Activated CD8-positive, alpha-beta T cell treated with anti-CD3 and anti-CD28 coated beads for 36 hours (primary cell): ENCODE measurements around the gene ZDHHC18. TPM values are rescaled to one million over a fixed set of nuclear protein-coding genes. Genes with fewer than 3 reads are reported as not detected.

Experiments used
- ATAC-seq: fragments of 200-7000 bp; cut with Tn5 transposase; one replicate; pipeline ENCODE4 v1.10.0; 2021; ENCODE audit warnings: mild to moderate bottlenecking, moderate library complexity
- CTCF ChIA-PET: fragments of 350-600 bp; sonication (Branson Sonifier 250); formaldehyde crosslinking; loops from one replicate; lab custom pipeline; 2021; ENCODE audit warnings: antibody characterized with exemption; lab: Charles Lee
- POLR2A ChIA-PET: fragments of 350-600 bp; sonication (Branson Sonifier 250); formaldehyde crosslinking; loops from one replicate; lab custom pipeline; 2021; ENCODE audit warnings: antibody characterized with exemption; lab: Charles Lee
- DNase-seq: peaks from one replicate; pipeline ENCODE4 v3.0.0-alpha.2; 2020
- H3K27ac Mint-ChIP-seq: one replicate; pipeline ENCODE4 v1.8.0; 2021; ENCODE audit warnings: mild to moderate bottlenecking, mixed read lengths
- H3K27me3 Mint-ChIP-seq: one replicate; pipeline ENCODE4 v1.8.0; 2021; ENCODE audit warnings: mixed read lengths
- H3K36me3 Mint-ChIP-seq: one replicate; pipeline ENCODE4 v1.8.0; 2021; ENCODE audit warnings: low read depth, mixed read lengths
- H3K4me1 Mint-ChIP-seq: one replicate; pipeline ENCODE4 v1.8.0; 2021; ENCODE audit warnings: low read depth, mixed read lengths
- H3K4me3 Mint-ChIP-seq: one replicate; pipeline ENCODE4 v1.8.0; 2021; ENCODE audit warnings: mild to moderate bottlenecking, moderate library complexity, mixed read lengths
- H3K9me3 Mint-ChIP-seq: one replicate; pipeline ENCODE4 v1.8.0; 2021; ENCODE audit warnings: mixed read lengths
- intact Hi-C: fragments of 100-400 bp; cut with micrococcal nuclease; formaldehyde crosslinking; loops from one replicate; pipeline ENCODE4 v1.10.0; 2022
- total RNA-seq, 2 experiments: library from RNA; stranded (reverse); gene quantifications; one replicate each; pipeline ENCODE4 v1.2.3, GENCODE V29; 2021
- TF ChIP-seq, protein P1 (sequence below): fragments of 200-600 bp; IDR thresholded peaks from one replicate; pipeline ENCODE4 v1.8.0; 2022; ENCODE audit warnings: antibody characterized with exemption, mild to moderate bottlenecking

ZDHHC18 gene
- total RNA-seq, 2 experiments from 2014 or later, result 55.0 to 61.3 TPM

- H3K4me1 Mint-ChIP-seq, result peaks cover 22% of the 10 kb centered on the region
- intact Hi-C loops, result no loop called here
- TF ChIP-seq, protein P1, sequence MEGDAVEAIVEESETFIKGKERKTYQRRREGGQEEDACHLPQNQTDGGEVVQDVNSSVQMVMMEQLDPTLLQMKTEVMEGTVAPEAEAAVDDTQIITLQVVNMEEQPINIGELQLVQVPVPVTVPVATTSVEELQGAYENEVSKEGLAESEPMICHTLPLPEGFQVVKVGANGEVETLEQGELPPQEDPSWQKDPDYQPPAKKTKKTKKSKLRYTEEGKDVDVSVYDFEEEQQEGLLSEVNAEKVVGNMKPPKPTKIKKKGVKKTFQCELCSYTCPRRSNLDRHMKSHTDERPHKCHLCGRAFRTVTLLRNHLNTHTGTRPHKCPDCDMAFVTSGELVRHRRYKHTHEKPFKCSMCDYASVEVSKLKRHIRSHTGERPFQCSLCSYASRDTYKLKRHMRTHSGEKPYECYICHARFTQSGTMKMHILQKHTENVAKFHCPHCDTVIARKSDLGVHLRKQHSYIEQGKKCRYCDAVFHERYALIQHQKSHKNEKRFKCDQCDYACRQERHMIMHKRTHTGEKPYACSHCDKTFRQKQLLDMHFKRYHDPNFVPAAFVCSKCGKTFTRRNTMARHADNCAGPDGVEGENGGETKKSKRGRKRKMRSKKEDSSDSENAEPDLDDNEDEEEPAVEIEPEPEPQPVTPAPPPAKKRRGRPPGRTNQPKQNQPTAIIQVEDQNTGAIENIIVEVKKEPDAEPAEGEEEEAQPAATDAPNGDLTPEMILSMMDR, result peak; percentile 22
- peak overlapping the region; percentile 50 for H3K4me3 Mint-ChIP-seq
- no peaks in the 10 kb centered on the region for H3K36me3 Mint-ChIP-seq
- peak overlapping the region; percentile 80 for H3K27ac Mint-ChIP-seq
- ChIA-PET CTCF (interaction anchor here (0.8 to 3.6 kb wide), 15 partner anchors 10 to 235 kb away, joined by 3 to 59 read pairs (median 4); no protein-coding TSS in a partner anchor), POLR2A (interaction anchor here (1.1 to 2.0 kb wide), 7 partner anchors 10 to 44 kb away, joined by 5 to 11 read pairs (median 6); no protein-coding TSS in a partner anchor)
- peak; percentile 86 for ATAC-seq
- DNase-seq, result peak; percentile 49
- H3K9me3 Mint-ChIP-seq, result no peaks in the 10 kb centered on the region
- no peaks in the 10 kb centered on the region for H3K27me3 Mint-ChIP-seq
Observed at GRCh38 chr1:26820784-26821269, 5.7 kb upstream of the ZDHHC18 start.

- H3K36me3 Mint-ChIP-seq, result peaks cover 6% of the 10 kb centered on the region
- no peaks in the 10 kb centered on the region for H3K9me3 Mint-ChIP-seq
- TF ChIP-seq, protein P1, result no peak
- H3K27me3 Mint-ChIP-seq, result no peaks in the 10 kb centered on the region
- peaks cover 24% of the 10 kb centered on the region for H3K4me1 Mint-ChIP-seq
- no peak overlapping the region for H3K4me3 Mint-ChIP-seq
- no peak overlapping the region for H3K27ac Mint-ChIP-seq
- POLR2A ChIA-PET, result interaction anchor here (0.7 to 1.4 kb wide), 3 partner anchors 9 to 66 kb away, joined by 3 to 6 read pairs (median 3); no protein-coding TSS in a partner anchor
- DNase-seq (no peak), ATAC-seq (no peak)
- CTCF ChIA-PET, result interaction anchor here (1.4 kb wide), 2 partner anchors 10 to 31 kb away, joined by 3 to 4 read pairs; no protein-coding TSS in a partner anchor
- intact Hi-C loops, result no loop called here
Observed at GRCh38 chr1:26822737-26823395, 3.6 kb upstream of the ZDHHC18 start.

- DNase-seq (no peak), ATAC-seq (no peak)
- POLR2A ChIA-PET, result interaction anchor here (1.0 kb wide), 1 partner anchor 243 kb away, joined by 3 read pairs; no protein-coding TSS in a partner anchor
- TF ChIP-seq, protein P1, result no peak
- no peaks in the 10 kb centered on the region for H3K27me3 Mint-ChIP-seq
- H3K4me3 Mint-ChIP-seq, result no peak overlapping the region
- peaks cover 42% of the 10 kb centered on the region for H3K4me1 Mint-ChIP-seq
- H3K36me3 Mint-ChIP-seq, result peaks cover 23% of the 10 kb centered on the region
- no peaks in the 10 kb centered on the region for H3K9me3 Mint-ChIP-seq
- intact Hi-C loops, result no loop called here
- CTCF ChIA-PET, result interaction anchor here (0.8 to 2.8 kb wide), 5 partner anchors 15 to 325 kb away, joined by 3 to 27 read pairs (median 5); no protein-coding TSS in a partner anchor
- H3K27ac Mint-ChIP-seq, result peak overlapping the region; percentile 92
Observed at GRCh38 chr1:26824731-26825130, 1.8 kb upstream of the ZDHHC18 start.

DNA sequence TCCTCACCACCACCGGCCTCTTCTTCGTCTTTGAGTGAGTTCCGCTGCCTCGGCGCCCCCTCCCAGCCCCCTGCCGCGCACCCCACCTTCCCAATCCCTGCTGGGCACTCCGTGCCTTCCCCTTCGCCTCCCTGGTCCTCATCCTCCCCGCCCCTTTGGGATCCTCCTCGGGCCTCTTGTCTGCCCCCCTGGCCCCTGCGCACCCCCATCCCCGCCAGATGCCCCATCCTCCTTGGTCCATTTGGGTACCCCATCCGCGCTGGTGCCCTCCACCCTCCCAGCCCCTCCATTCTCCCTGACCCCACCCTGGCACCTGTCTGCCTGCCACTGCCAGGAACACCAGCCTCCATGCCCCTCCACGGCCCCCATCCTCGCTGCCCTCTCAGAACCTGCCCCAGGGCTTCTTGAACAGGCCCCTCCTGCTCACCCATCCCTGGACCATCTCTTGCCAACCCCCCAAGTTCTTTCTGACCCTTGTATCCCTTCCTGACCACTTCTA, 667 bp downstream of the ZDHHC18 start:
- POLR2A ChIA-PET, result interaction anchor here (1.5 to 1.9 kb wide), 3 partner anchors 15 to 128 kb away, joined by 3 to 7 read pairs (median 6); no protein-coding TSS in a partner anchor
- Mint-ChIP-seq H3K27ac (peak overlapping the region; percentile 96), H3K27me3 (no peaks in the 10 kb centered on the region), H3K36me3 (peaks cover 39% of the 10 kb centered on the region), H3K4me3 (peak overlapping the region; percentile 100), H3K9me3 (no peaks in the 10 kb centered on the region), H3K4me1 (peaks cover 50% of the 10 kb centered on the region)
- no peak for DNase-seq
- TF ChIP-seq, protein P1, result no peak
- ATAC-seq, result no peak
- intact Hi-C loops, result no loop called here
- CTCF ChIA-PET, result no interaction called here
